HG03520 (cell line): Measurements from ENCODE around the gene SRCIN1.
A peak's percentile ranks its signal among the peaks of the same experiment; 100 is the strongest.
"Not testable (repeated sequence)": the region's sequence is repeated elsewhere in the genome, so short reads cannot be mapped to it uniquely, and the experiment has no call there.

Experiments
- ATAC-seq: cut with Tn5 transposase; IDR thresholded peaks from one replicate; pipeline ENCODE4 v1.9.1; 2021; ENCODE audit warnings: mild to moderate bottlenecking, moderate library complexity; ENCODE audit not compliant: unreplicated experiment

SRCIN1 gene

GRCh38 chr17:38605841-38606645 lies at the start of gene SRCIN1:
Gene SRCIN1 (minus strand): TSS chr17:38605952. CDS start chr17:38605705, 247 bp downstream.
- no peak for ATAC-seq

- ATAC-seq, result no peak
Observed at GRCh38 chr17:38654411-38655398, 49.0 kb upstream of the SRCIN1 start.

- ATAC-seq, result no peak
Observed at GRCh38 chr17:38653679-38654078, 47.9 kb upstream of the SRCIN1 start.

GRCh38 chr17:38653230-38653629 lies 47.5 kb upstream of the SRCIN1 start:
- no peak for ATAC-seq

- ATAC-seq, result not testable (repeated sequence)
Observed at GRCh38 chr17:38650653-38651173, 45.0 kb upstream of the SRCIN1 start.

- ATAC-seq, result no peak
Observed at GRCh38 chr17:38637951-38638350, 32.2 kb upstream of the SRCIN1 start.

- no peak for ATAC-seq
Observed at GRCh38 chr17:38636054-38636453, 30.3 kb upstream of the SRCIN1 start.

GRCh38 chr17:38632334-38632733 lies 26.6 kb upstream of the SRCIN1 start:
- ATAC-seq, result no peak

GRCh38 chr17:38628441-38628840 lies 22.7 kb upstream of the SRCIN1 start:
- no peak for ATAC-seq

- no peak for ATAC-seq
Observed at GRCh38 chr17:38627957-38628356, 22.2 kb upstream of the SRCIN1 start.

GRCh38 chr17:38626606-38627226 lies 21.0 kb upstream of the SRCIN1 start:
- ATAC-seq, result not testable (repeated sequence)

GRCh38 chr17:38625482-38625881 lies 19.7 kb upstream of the SRCIN1 start:
- ATAC-seq, result no peak

- peak; percentile 63 for ATAC-seq
Observed at GRCh38 chr17:38624782-38625355, 19.1 kb upstream of the SRCIN1 start.

GRCh38 chr17:38621538-38621937 lies 15.8 kb upstream of the SRCIN1 start:
- ATAC-seq, result no peak

- ATAC-seq, result no peak
Observed at GRCh38 chr17:38620551-38621277, 15.0 kb upstream of the SRCIN1 start.

GRCh38 chr17:38619937-38620550 lies 14.3 kb upstream of the SRCIN1 start:
- ATAC-seq, result no peak

- no peak for ATAC-seq
Observed at GRCh38 chr17:38619451-38619795, 13.7 kb upstream of the SRCIN1 start.

- ATAC-seq, result no peak
Observed at GRCh38 chr17:38617967-38618760, 12.4 kb upstream of the SRCIN1 start.
